ENCODE measurements around the gene ZNF217. TPM values are rescaled to one million over a fixed set of nuclear protein-coding genes. Genes with fewer than 3 reads are reported as not detected.

Gene ZNF217
- total RNA-seq, 2 experiments from 2014 or later, result 39.7 to 68.4 TPM

GRCh38 chr20:53623134-53623453 is 29.5 kb upstream of the ZNF217 start:
- no peaks in the 10 kb centered on the region for H3K9me3 ChIP-seq (ENCODE audit: low read length)
- H3K27ac ChIP-seq (ENCODE audit: low read depth, low read length, poor library complexity, severe bottlenecking), result peak overlapping the region; percentile 90
- peak overlapping the region; percentile 69 for H3K4me2 ChIP-seq (ENCODE audit: low read length)
- CTCF ChIA-PET (ENCODE audit: unreplicated experiment), result interaction anchor here (0.6 to 2.2 kb wide), 4 partner anchors 12 to 215 kb away, joined by 3 to 7 read pairs (median 4); no protein-coding TSS in a partner anchor
- no peaks in the 10 kb centered on the region for H3K9me2 ChIP-seq (ENCODE audit: insufficient read depth, low read length)
- no peaks in the 10 kb centered on the region for H4K20me1 ChIP-seq (ENCODE audit: insufficient read depth, low read length)
- TF ChIP-seq CTCF (conservative IDR thresholded peaks at IDR 0.05; ENCODE audit: low read length) (no peak), EZH2phosphoT487 (IDR thresholded peaks at IDR 0.05; ENCODE audit: borderline replicate concordance, low read depth, low read length) (no peak)
- peak overlapping the region; percentile 49 for H3K4me3 ChIP-seq (ENCODE audit: low read depth, low read length, poor library complexity, severe bottlenecking)
- H2AFZ ChIP-seq (ENCODE audit: low read length), result peak overlapping the region; percentile 88
- BruUV-seq (replicated peaks), result TSS peak; percentile 95
- H3K4me1 ChIP-seq (ENCODE audit: insufficient read depth, low read length, poor library complexity, severe bottlenecking), result peaks cover 79% of the 10 kb centered on the region
- POLR2A ChIA-PET, result interaction anchor here (0.5 to 4.4 kb wide), 25 partner anchors 9 to 1500 kb away, joined by 3 to 50 read pairs (median 5); no protein-coding TSS in a partner anchor
- DNase-seq (ENCODE audit: low spot score), result no peak
- no peaks in the 10 kb centered on the region for H3K79me2 ChIP-seq (ENCODE audit: insufficient read depth, low read depth, low read length)
- intact Hi-C loops (cut with micrococcal nuclease; ENCODE audit: unreplicated experiment), result loop anchor here (2.0 kb wide), 1 partner anchor 28 kb away; no protein-coding TSS in a partner anchor
- H3K36me3 ChIP-seq (ENCODE audit: insufficient read depth, low read length), result no peaks in the 10 kb centered on the region

GRCh38 chr20:53622247-53623133 is 28.9 kb upstream of the ZNF217 start:
- TF ChIP-seq EZH2phosphoT487 (IDR thresholded peaks at IDR 0.05; ENCODE audit: borderline replicate concordance, low read depth, low read length), result no peak
- no peak for TF ChIP-seq CTCF (conservative IDR thresholded peaks at IDR 0.05; ENCODE audit: low read length)
- BruUV-seq (replicated peaks), result no TSS peak
- Histone ChIP-seq H4K20me1 (ENCODE audit: insufficient read depth, low read length) (no peaks in the 10 kb centered on the region), H3K27ac (ENCODE audit: low read depth, low read length, poor library complexity, severe bottlenecking) (peak overlapping the region; percentile 90), H3K36me3 (ENCODE audit: insufficient read depth, low read length) (no peaks in the 10 kb centered on the region), H3K4me3 (ENCODE audit: low read depth, low read length, poor library complexity, severe bottlenecking) (peak overlapping the region; percentile 49), H3K9me2 (ENCODE audit: insufficient read depth, low read length) (no peaks in the 10 kb centered on the region), H2AFZ (ENCODE audit: low read length) (peak overlapping the region; percentile 88), H3K79me2 (ENCODE audit: insufficient read depth, low read depth, low read length) (no peaks in the 10 kb centered on the region), H3K4me1 (ENCODE audit: insufficient read depth, low read length, poor library complexity, severe bottlenecking) (peaks cover 78% of the 10 kb centered on the region), H3K4me2 (ENCODE audit: low read length) (peak overlapping the region; percentile 69), H3K9me3 (ENCODE audit: low read length) (no peaks in the 10 kb centered on the region)
- peak; percentile 35 for DNase-seq (ENCODE audit: low spot score)
- POLR2A ChIA-PET, result interaction anchor here (0.5 to 4.4 kb wide), 29 partner anchors 9 to 843 kb away, joined by 3 to 50 read pairs (median 5); partner anchors contain the start of gene ZNF217
- intact Hi-C loops (cut with micrococcal nuclease; ENCODE audit: unreplicated experiment), result loop anchor here (2.0 kb wide), 1 partner anchor 28 kb away; no protein-coding TSS in a partner anchor
- CTCF ChIA-PET (ENCODE audit: unreplicated experiment), result interaction anchor here (0.6 to 2.2 kb wide), 5 partner anchors 12 to 226 kb away, joined by 3 to 7 read pairs (median 4); no protein-coding TSS in a partner anchor

All from OCI-LY7 (cell line).